ENCODE results near the gene RIPOR2.

GRCh38 chr6:24945054-24945453 is 9.3 kb upstream of the RIPOR2 start:
- TF ChIP-seq, protein P1, sequence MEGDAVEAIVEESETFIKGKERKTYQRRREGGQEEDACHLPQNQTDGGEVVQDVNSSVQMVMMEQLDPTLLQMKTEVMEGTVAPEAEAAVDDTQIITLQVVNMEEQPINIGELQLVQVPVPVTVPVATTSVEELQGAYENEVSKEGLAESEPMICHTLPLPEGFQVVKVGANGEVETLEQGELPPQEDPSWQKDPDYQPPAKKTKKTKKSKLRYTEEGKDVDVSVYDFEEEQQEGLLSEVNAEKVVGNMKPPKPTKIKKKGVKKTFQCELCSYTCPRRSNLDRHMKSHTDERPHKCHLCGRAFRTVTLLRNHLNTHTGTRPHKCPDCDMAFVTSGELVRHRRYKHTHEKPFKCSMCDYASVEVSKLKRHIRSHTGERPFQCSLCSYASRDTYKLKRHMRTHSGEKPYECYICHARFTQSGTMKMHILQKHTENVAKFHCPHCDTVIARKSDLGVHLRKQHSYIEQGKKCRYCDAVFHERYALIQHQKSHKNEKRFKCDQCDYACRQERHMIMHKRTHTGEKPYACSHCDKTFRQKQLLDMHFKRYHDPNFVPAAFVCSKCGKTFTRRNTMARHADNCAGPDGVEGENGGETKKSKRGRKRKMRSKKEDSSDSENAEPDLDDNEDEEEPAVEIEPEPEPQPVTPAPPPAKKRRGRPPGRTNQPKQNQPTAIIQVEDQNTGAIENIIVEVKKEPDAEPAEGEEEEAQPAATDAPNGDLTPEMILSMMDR (IDR thresholded peaks at IDR 0.05 in 2 of 3, conservative IDR thresholded peaks at IDR 0.05 in 1 of 3; ENCODE audit: control insufficient read depth in 2 of 3, extremely low read depth in 1 of 3, insufficient read depth in 1 of 3, low read depth in 3 of 3, low read length in 3 of 3) = no peak
- TF ChIP-seq SREBF2 (IDR thresholded peaks at IDR 0.05; ENCODE audit: low read length) (no peak), EED (IDR thresholded peaks at IDR 0.05; ENCODE audit: low read depth) (no peak), ZNF207 (IDR thresholded peaks at IDR 0.05; ENCODE audit: borderline replicate concordance) (no peak), RFX5 (IDR thresholded peaks at IDR 0.05; ENCODE audit: low read depth, low read length) (no peak), SMC3 (IDR thresholded peaks at IDR 0.05; ENCODE audit: borderline replicate concordance, low read length) (no peak), EP300 (IDR thresholded peaks at IDR 0.05; ENCODE audit: borderline replicate concordance in 1 of 2, control insufficient read depth in 1 of 2, low read depth in 2 of 2, low read length in 2 of 2) (no peak), ZBED1 (IDR thresholded peaks at IDR 0.05; ENCODE audit: borderline replicate concordance) (no peak), ZSCAN29 (IDR thresholded peaks at IDR 0.05) (no peak), TAF1 (IDR thresholded peaks at IDR 0.05; ENCODE audit: borderline replicate concordance, low read depth, low read length) (no peak), POLR2A (IDR thresholded peaks at IDR 0.05; ENCODE audit: low read depth, low read length) (no peak), FOXM1 (IDR thresholded peaks at IDR 0.05; ENCODE audit: low read depth, low read length) (no peak)
- TF ChIP-seq, protein P2, sequence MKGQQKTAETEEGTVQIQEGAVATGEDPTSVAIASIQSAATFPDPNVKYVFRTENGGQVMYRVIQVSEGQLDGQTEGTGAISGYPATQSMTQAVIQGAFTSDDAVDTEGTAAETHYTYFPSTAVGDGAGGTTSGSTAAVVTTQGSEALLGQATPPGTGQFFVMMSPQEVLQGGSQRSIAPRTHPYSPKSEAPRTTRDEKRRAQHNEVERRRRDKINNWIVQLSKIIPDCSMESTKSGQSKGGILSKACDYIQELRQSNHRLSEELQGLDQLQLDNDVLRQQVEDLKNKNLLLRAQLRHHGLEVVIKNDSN (IDR thresholded peaks at IDR 0.05; ENCODE audit: borderline replicate concordance, extremely low read length, insufficient read depth, low read depth, low read length) = no peak
- TF ChIP-seq, protein P3, sequence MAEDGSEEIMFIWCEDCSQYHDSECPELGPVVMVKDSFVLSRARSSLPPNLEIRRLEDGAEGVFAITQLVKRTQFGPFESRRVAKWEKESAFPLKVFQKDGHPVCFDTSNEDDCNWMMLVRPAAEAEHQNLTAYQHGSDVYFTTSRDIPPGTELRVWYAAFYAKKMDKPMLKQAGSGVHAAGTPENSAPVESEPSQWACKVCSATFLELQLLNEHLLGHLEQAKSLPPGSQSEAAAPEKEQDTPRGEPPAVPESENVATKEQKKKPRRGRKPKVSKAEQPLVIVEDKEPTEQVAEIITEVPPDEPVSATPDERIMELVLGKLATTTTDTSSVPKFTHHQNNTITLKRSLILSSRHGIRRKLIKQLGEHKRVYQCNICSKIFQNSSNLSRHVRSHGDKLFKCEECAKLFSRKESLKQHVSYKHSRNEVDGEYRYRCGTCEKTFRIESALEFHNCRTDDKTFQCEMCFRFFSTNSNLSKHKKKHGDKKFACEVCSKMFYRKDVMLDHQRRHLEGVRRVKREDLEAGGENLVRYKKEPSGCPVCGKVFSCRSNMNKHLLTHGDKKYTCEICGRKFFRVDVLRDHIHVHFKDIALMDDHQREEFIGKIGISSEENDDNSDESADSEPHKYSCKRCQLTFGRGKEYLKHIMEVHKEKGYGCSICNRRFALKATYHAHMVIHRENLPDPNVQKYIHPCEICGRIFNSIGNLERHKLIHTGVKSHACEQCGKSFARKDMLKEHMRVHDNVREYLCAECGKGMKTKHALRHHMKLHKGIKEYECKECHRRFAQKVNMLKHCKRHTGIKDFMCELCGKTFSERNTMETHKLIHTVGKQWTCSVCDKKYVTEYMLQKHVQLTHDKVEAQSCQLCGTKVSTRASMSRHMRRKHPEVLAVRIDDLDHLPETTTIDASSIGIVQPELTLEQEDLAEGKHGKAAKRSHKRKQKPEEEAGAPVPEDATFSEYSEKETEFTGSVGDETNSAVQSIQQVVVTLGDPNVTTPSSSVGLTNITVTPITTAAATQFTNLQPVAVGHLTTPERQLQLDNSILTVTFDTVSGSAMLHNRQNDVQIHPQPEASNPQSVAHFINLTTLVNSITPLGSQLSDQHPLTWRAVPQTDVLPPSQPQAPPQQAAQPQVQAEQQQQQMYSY (CRISPR knock-in tag; IDR thresholded peaks at IDR 0.05) = no peak
